Neural progenitor cell (in vitro differentiated cells): ENCODE results near the gene DUSP18. TPM values are rescaled to one million over a fixed set of nuclear protein-coding genes. Genes with fewer than 3 reads are reported as not detected.

Experiments
- DNase-seq: peaks from one replicate; pipeline ENCODE4 v3.0.0-alpha.2; 2016; ENCODE audit warnings: low spot score
- H2AFZ ChIP-seq: fragments of 200-600 bp; sonication (generic); replicated peaks from 2 replicates; pipeline ENCODE4 v1.6.1; 2016; ENCODE audit warnings: antibody characterized with exemption
- H3F3A ChIP-seq: fragments of 200-600 bp; sonication (generic); 2 replicates; pipeline ENCODE4 v1.6.1; 2016; ENCODE audit warnings: antibody characterized with exemption, low read depth
- H3K27ac ChIP-seq: fragments of 200-600 bp; sonication (generic); 2 replicates; pipeline ENCODE4 v1.5.1; 2016; ENCODE audit warnings: mild to moderate bottlenecking
- H3K27me3 ChIP-seq: fragments of 200-600 bp; sonication (generic); 2 replicates; pipeline ENCODE4 v1.6.1; 2016; ENCODE audit warnings: mild to moderate bottlenecking, moderate library complexity
- H3K36me3 ChIP-seq: fragments of 200-600 bp; sonication (generic); 2 replicates; pipeline ENCODE4 v1.5.1; 2016
- H3K4me1 ChIP-seq: fragments of 200-600 bp; sonication (generic); 2 replicates; pipeline ENCODE4 v1.6.1; 2016; ENCODE audit warnings: mixed run types
- H3K4me2 ChIP-seq: fragments of 200-600 bp; sonication (generic); 2 replicates; pipeline ENCODE4 v1.6.1; 2016
- H3K4me3 ChIP-seq: fragments of 200-600 bp; sonication (generic); 2 replicates; pipeline ENCODE4 v1.5.1; 2016
- H3K79me2 ChIP-seq: fragments of 200-600 bp; sonication (generic); 2 replicates; pipeline ENCODE4 v1.6.1; 2016; ENCODE audit warnings: low read depth
- H3K9ac ChIP-seq: fragments of 200-600 bp; sonication (generic); 2 replicates; pipeline ENCODE4 v1.6.1; 2016
- H3K9me3 ChIP-seq: fragments of 200-600 bp; sonication (generic); 2 replicates; pipeline ENCODE4 v1.5.1; 2016; ENCODE audit warnings: low read depth
- H4K20me1 ChIP-seq: fragments of 200-600 bp; sonication (generic); 2 replicates; pipeline ENCODE4 v1.6.1; 2016; ENCODE audit warnings: low read depth
- H3K27ac Mint-ChIP-seq: 3 replicates; pipeline ENCODE4 v1.8.0; 2021; ENCODE audit warnings: mixed read lengths
- H3K27me3 Mint-ChIP-seq: 2 replicates; pipeline ENCODE4 v1.8.0; 2022; ENCODE audit warnings: low read depth, mild to moderate bottlenecking, inconsistent platforms, moderate library complexity, mixed read lengths; ENCODE audit not compliant: insufficient read depth
- H3K36me3 Mint-ChIP-seq: 3 replicates; pipeline ENCODE4 v1.8.0; 2021; ENCODE audit warnings: mixed read lengths
- H3K4me1 Mint-ChIP-seq: 3 replicates; pipeline ENCODE4 v1.8.0; 2021; ENCODE audit warnings: mixed read lengths
- H3K4me3 Mint-ChIP-seq: 3 replicates; pipeline ENCODE4 v1.8.0; 2021; ENCODE audit warnings: mild to moderate bottlenecking, moderate library complexity, mixed read lengths
- H3K9me3 Mint-ChIP-seq: 3 replicates; pipeline ENCODE4 v1.8.0; 2020; ENCODE audit warnings: mixed read lengths
- CTCF ChIP-seq: fragments of 200-600 bp; sonication (generic); IDR thresholded peaks from 2 replicates; pipeline ENCODE4 v1.5.1; 2017; ENCODE audit warnings: antibody characterized with exemption, mild to moderate bottlenecking
- EZH2 ChIP-seq: fragments of 200-600 bp; sonication (generic); IDR thresholded peaks from 2 replicates; pipeline ENCODE4 v1.6.1; 2017; ENCODE audit warnings: antibody characterized with exemption, mild to moderate bottlenecking, moderate library complexity
- EZH2phosphoT487 ChIP-seq: fragments of 200-600 bp; sonication (generic); IDR thresholded peaks from 2 replicates; pipeline ENCODE4 v1.6.1; 2017; ENCODE audit warnings: antibody characterized with exemption
- total RNA-seq: library from RNA; depleted of rRNA; stranded (reverse); fragments of >200 nt; gene quantifications from 2 replicates; pipeline ENCODE4 v1.2.3, GENCODE V29; 2015; ENCODE audit warnings: low replicate concordance

DUSP18 gene
- total RNA-seq, 1 donor from 2014 or later, result 3.1 TPM

DNA sequence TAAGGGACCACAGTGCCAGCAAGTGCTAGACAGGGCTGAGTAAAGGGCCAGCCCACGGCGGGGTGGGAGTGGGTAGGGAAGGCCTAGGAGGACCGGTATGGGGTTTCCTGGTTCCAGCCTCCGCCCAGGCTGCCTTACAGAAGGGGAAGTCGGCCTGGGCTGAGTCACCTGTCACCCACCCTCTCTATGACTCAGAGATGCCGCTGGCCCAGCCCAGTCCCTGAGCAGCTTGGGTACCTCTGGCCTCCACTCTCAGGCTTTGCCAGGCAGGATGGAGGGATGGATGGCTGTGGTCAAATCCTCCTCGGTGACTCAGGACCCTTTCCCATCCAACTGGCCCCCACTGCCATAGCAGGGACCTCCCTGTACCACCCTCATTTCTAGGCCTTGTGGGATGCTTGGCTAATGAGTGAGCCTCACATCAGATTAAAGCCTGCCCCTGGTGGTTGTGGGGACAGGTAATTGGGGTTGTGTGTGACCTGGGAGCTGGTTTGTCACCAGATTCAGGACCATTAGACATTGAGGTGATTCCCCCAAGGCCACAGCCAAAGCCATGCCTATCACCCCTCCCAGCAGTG lies 18.2 kb downstream of the DUSP18 start:
- no peak overlapping the region for H3K4me3 Mint-ChIP-seq
- peaks cover 9% of the 10 kb centered on the region for H3K4me1 ChIP-seq
- H3K4me3 ChIP-seq, result no peak overlapping the region
- peaks cover 2% of the 10 kb centered on the region for H3K36me3 Mint-ChIP-seq
- H3F3A ChIP-seq, result no peaks in the 10 kb centered on the region
- H3K4me2 ChIP-seq, result no peak overlapping the region
- H3K36me3 ChIP-seq, result no peaks in the 10 kb centered on the region
- peaks cover 15% of the 10 kb centered on the region for H3K4me1 Mint-ChIP-seq
- H3K9me3 ChIP-seq, result no peaks in the 10 kb centered on the region
- H3K27me3 Mint-ChIP-seq, result peaks cover 3% of the 10 kb centered on the region
- H3K79me2 ChIP-seq, result no peaks in the 10 kb centered on the region
- H3K27ac Mint-ChIP-seq, result no peak overlapping the region
- H3K27ac ChIP-seq, result no peak overlapping the region
- H3K27me3 ChIP-seq, result no peaks in the 10 kb centered on the region
- no peak overlapping the region for H3K9ac ChIP-seq
- H3K9me3 Mint-ChIP-seq, result peaks cover 8% of the 10 kb centered on the region
- TF ChIP-seq EZH2phosphoT487 (no peak), CTCF (no peak), EZH2 (no peak)
- DNase-seq, result no peak
- no peak overlapping the region for H2AFZ ChIP-seq
- no peaks in the 10 kb centered on the region for H4K20me1 ChIP-seq

DNA sequence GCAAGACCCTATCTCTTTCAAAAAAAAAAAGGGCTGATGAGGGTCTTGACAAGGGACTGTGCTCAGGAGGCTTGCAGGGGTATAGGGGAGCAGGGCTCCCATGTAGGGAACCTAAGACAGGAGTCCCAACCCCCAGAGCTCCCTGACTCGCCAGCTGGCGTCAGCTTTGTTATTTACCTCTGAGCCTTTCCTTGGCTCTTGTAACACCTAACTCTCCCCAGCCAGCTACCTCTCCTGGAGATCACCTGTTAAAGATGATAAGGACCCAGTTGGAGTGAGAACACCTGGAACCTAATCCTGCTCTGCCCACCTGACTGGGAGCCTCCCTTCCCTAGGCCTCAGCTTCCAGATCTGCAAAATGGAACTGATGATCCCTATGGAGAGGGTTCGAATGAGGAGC lies 18.9 kb downstream of the DUSP18 start:
- Histone ChIP-seq H3K4me1 (peaks cover 9% of the 10 kb centered on the region), H3K27ac (no peak overlapping the region), H2AFZ (no peak overlapping the region), H4K20me1 (no peaks in the 10 kb centered on the region), H3K4me2 (no peak overlapping the region), H3K4me3 (no peak overlapping the region), H3K79me2 (no peaks in the 10 kb centered on the region), H3K36me3 (no peaks in the 10 kb centered on the region), H3K9ac (no peak overlapping the region), H3K27me3 (no peaks in the 10 kb centered on the region), H3K9me3 (no peaks in the 10 kb centered on the region), H3F3A (no peaks in the 10 kb centered on the region)
- Mint-ChIP-seq H3K4me1 (peaks cover 15% of the 10 kb centered on the region), H3K9me3 (peaks cover 8% of the 10 kb centered on the region), H3K4me3 (no peak overlapping the region), H3K36me3 (no peaks in the 10 kb centered on the region), H3K27ac (peak overlapping the region; percentile 33), H3K27me3 (peaks cover 3% of the 10 kb centered on the region)
- TF ChIP-seq CTCF, result no peak
- no peak for TF ChIP-seq EZH2
- no peak for TF ChIP-seq EZH2phosphoT487
- no peak for DNase-seq

- Mint-ChIP-seq H3K4me3 (no peak overlapping the region), H3K27me3 (peaks cover 5% of the 10 kb centered on the region), H3K36me3 (no peaks in the 10 kb centered on the region), H3K9me3 (peaks cover 5% of the 10 kb centered on the region), H3K4me1 (peaks cover 16% of the 10 kb centered on the region), H3K27ac (no peak overlapping the region)
- Histone ChIP-seq H3K9ac (no peak overlapping the region), H3K4me3 (no peak overlapping the region), H3K27ac (no peak overlapping the region), H2AFZ (no peak overlapping the region), H3F3A (no peaks in the 10 kb centered on the region), H3K9me3 (no peaks in the 10 kb centered on the region), H4K20me1 (no peaks in the 10 kb centered on the region), H3K4me2 (no peak overlapping the region), H3K27me3 (no peaks in the 10 kb centered on the region), H3K79me2 (no peaks in the 10 kb centered on the region), H3K4me1 (peaks cover 6% of the 10 kb centered on the region), H3K36me3 (no peaks in the 10 kb centered on the region)
- DNase-seq, result no peak
- no peak for TF ChIP-seq EZH2phosphoT487
- TF ChIP-seq CTCF, result no peak
- no peak for TF ChIP-seq EZH2
Measured at GRCh38 chr22:30647536-30647935, 20.1 kb downstream of the DUSP18 start.
